ENCODE data around the gene DPYSL5. TPM values are rescaled to one million over a fixed set of nuclear protein-coding genes. Genes with fewer than 3 reads are reported as not detected.

The DPYSL5 gene
- total and polyA plus RNA-seq, 10 of the 15 experiments (the other 5 are each of a cell fraction or from before 2014, with no cell fraction given): not detected

GRCh38 chr2:26801328-26801727 is 46.6 kb upstream of the DPYSL5 start:
- in situ Hi-C loops (cut with MboI) (no loop called here), intact Hi-C loops (cut with micrococcal nuclease; ENCODE audit: unreplicated experiment) (no loop called here)
- TF ChIP-seq NR2C1 (IDR thresholded peaks at IDR 0.05): no peak
- no peak for TF ChIP-seq E2F4 (IDR thresholded peaks at IDR 0.05; ENCODE audit: low read depth, low read length)
- TF ChIP-seq MTA2 (IDR thresholded peaks at IDR 0.05; ENCODE audit: low read depth): no peak
- TF ChIP-seq BRCA1 (IDR thresholded peaks at IDR 0.05; ENCODE audit: low read depth, low read length): no peak
- TF ChIP-seq ZBED1 (IDR thresholded peaks at IDR 0.05; ENCODE audit: borderline replicate concordance): no peak
- no peak for TF ChIP-seq SREBF1 (IDR thresholded peaks at IDR 0.05; ENCODE audit: low read length)
- no peak for TF ChIP-seq SIN3A (IDR thresholded peaks at IDR 0.05; ENCODE audit: low read depth, low read length)
- no peak for TF ChIP-seq BACH1 (IDR thresholded peaks at IDR 0.05; ENCODE audit: borderline replicate concordance)
- no peak for TF ChIP-seq POU2F2 (IDR thresholded peaks at IDR 0.05; ENCODE audit: borderline replicate concordance, low read depth, low read length)
- no peak for TF ChIP-seq NRF1 (conservative IDR thresholded peaks at IDR 0.05; ENCODE audit: low read depth, low read length)
- TF ChIP-seq DPF2 (IDR thresholded peaks at IDR 0.05): no peak
- TF ChIP-seq HDAC6 (IDR thresholded peaks at IDR 0.05; ENCODE audit: unreplicated experiment): no peak
- no peak for TF ChIP-seq PKNOX1 (IDR thresholded peaks at IDR 0.05)
- TF ChIP-seq STAT3 (IDR thresholded peaks at IDR 0.05; ENCODE audit: low read depth, low read length): no peak
- no peak for TF ChIP-seq SUPT20H (IDR thresholded peaks at IDR 0.05; ENCODE audit: borderline replicate concordance, control insufficient read depth, low read depth, low read length)
- no peak for TF ChIP-seq ZBTB11 (CRISPR knock-in tag; IDR thresholded peaks at IDR 0.05)
- TF ChIP-seq SMAD5 (IDR thresholded peaks at IDR 0.05; ENCODE audit: low read depth): no peak
- Histone ChIP-seq H3K4me3 (no peak overlapping the region), H3K36me3 (ENCODE audit: control insufficient read depth in 2 of 2, insufficient read depth in 2 of 2, low read length in 1 of 2) (peaks cover 0 to 3% of the 10 kb centered on the region in 2 experiments; a peak in 2 of 4 replicates), H4K20me1 (ENCODE audit: control insufficient read depth, insufficient read depth) (no peaks in the 10 kb centered on the region), H3K79me2 (ENCODE audit: control insufficient read depth, insufficient read depth, low read length) (no peaks in the 10 kb centered on the region), H3K27ac (ENCODE audit: control insufficient read depth, insufficient read depth) (no peak overlapping the region), H3K27me3 (replicated peaks in 1 of 2; ENCODE audit: control insufficient read depth in 2 of 2, insufficient read depth in 2 of 2, low read length in 1 of 2) (no peaks in the 10 kb centered on the region), H3K4me2 (ENCODE audit: control insufficient read depth, insufficient read depth) (no peak overlapping the region), H2AFZ (ENCODE audit: control insufficient read depth, low read depth, low read length) (no peak overlapping the region), H3K9me3 (replicated peaks; ENCODE audit: control insufficient read depth, insufficient read depth, low read length) (no peaks in the 10 kb centered on the region), H3K4me1 (ENCODE audit: control insufficient read depth, insufficient read depth, low read length) (no peaks in the 10 kb centered on the region), H3K9ac (ENCODE audit: control insufficient read depth, insufficient read depth, low read length) (no peak overlapping the region)
- FAIRE-seq (no peak), DNase-seq (ENCODE audit: low read depth, low spot score) (no peak), ATAC-seq (no peak)
- BruUV-seq (replicated peaks): no TSS peak
- POLR2A ChIA-PET: no interaction called here
- RAD21 ChIA-PET (ENCODE audit: unreplicated experiment): no interaction called here
- WGBS (ENCODE audit: insufficient coverage, insufficient replicate concordance, low lambda C conversion rate, missing lambda C conversion rate): 81% methylated on average over 4 of the region's 4 CpGs
- SMC1A ChIA-PET (ENCODE audit: uncharacterized antibody, unreplicated experiment): no interaction called here
- CTCF ChIA-PET: no interaction called here

Data from GM12878 (cell line).